ENCODE data around the gene KLK14.
A peak's percentile ranks its signal among the peaks of the same experiment; 100 is the strongest.

The KLK14 gene

GRCh38 chr19:51091126-51091525, 8.4 kb upstream of the KLK14 start:
- H3K4me3 ChIP-seq (ENCODE audit: low read depth, low read length), result no peak overlapping the region
- DNase-seq (ENCODE audit: low read depth), result no peak

GRCh38 chr19:51090471-51090870, 7.8 kb upstream of the KLK14 start:
- DNase-seq (ENCODE audit: low read depth), result no peak
- no peak overlapping the region for H3K4me3 ChIP-seq (ENCODE audit: low read depth, low read length)

DNA sequence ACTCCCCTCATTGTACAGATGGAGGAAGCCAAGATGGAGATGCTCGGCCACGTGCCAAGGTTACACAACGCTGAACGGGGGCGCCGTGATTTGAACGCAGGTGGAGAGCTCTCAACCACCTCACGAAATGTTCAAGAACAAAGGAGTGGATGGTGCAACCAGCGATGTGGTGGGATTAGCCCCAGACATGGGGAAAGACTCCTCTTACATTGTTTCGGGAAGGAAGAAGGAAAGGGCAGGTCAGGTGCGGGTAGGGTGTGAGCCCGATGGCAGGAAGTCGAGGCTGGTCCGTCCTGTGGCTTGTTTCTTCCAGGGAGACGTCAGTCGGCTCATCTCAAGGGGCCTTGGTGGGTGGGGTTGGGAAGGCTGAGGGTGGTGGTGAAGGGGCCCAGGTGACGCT, 7.1 kb upstream of the KLK14 start:
- no peak for DNase-seq (ENCODE audit: low read depth)
- H3K4me3 ChIP-seq (ENCODE audit: low read depth, low read length), result no peak overlapping the region

GRCh38 chr19:51086153-51086850, 3.6 kb upstream of the KLK14 start:
- H3K4me3 ChIP-seq (ENCODE audit: low read depth, low read length), result no peak overlapping the region
- DNase-seq (ENCODE audit: low read depth), result no peak

GRCh38 chr19:51084505-51084904, 1.8 kb upstream of the KLK14 start:
- DNase-seq (ENCODE audit: low read depth), result no peak
- H3K4me3 ChIP-seq (ENCODE audit: low read depth, low read length), result no peak overlapping the region

GRCh38 chr19:51083783-51084182, 1.1 kb upstream of the KLK14 start:
- no peak overlapping the region for H3K4me3 ChIP-seq (ENCODE audit: low read depth, low read length)
- DNase-seq (ENCODE audit: low read depth), result no peak

DNA sequence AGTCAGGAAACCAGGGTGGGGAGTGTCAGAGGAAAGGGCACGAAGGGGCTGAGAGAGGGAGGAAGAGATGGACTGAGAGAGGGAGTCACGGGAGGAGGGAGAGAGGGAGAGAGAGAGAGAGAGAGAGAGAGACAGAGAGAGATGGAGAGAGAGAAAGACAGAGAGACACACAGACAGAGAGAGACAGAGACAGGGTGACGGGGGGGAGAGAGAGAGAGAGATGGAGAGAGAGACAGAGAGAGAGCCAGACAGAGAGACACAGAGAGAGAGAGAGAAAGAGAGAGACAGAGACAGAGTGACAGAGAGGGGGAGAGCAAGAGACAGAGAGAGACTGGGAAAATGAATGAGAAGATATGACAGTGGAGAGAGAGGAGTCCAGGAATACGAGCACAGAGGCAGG, 494 bp upstream of the KLK14 start:
- H3K4me3 ChIP-seq (ENCODE audit: low read depth, low read length), result no peak overlapping the region
- no peak for DNase-seq (ENCODE audit: low read depth)

DNA sequence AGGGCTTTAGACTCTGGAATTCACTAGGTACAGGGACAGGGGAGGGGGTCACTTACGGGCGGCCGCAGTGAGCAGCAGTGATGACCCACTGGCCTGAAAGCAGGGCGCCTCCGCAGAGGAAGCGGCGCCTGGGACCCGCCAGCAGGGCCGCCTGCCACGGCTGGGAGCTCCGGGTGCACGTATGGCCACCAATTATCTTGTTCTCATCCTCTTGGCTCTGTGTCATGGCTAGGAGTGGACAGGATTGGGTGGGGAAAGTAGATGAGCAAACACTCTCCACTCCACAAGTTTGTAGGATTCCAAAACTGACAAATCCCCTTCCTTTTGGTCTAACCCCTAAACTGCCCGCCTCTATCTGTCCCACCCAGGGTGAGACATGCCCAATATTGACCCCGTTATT, 1.2 kb downstream of the KLK14 start:
- DNase-seq (ENCODE audit: low read depth), result no peak
- H3K4me3 ChIP-seq (ENCODE audit: low read depth, low read length), result no peak overlapping the region

- no peak for DNase-seq (ENCODE audit: low read depth)
- no peak overlapping the region for H3K4me3 ChIP-seq (ENCODE audit: low read depth, low read length)
Measured at GRCh38 chr19:51079481-51080110, 3.1 kb downstream of the KLK14 start.

GRCh38 chr19:51078731-51079130, 4.0 kb downstream of the KLK14 start:
- H3K4me3 ChIP-seq (ENCODE audit: low read depth, low read length), result no peak overlapping the region
- DNase-seq (ENCODE audit: low read depth), result no peak

GRCh38 chr19:51078104-51078503, 4.6 kb downstream of the KLK14 start:
- no peak overlapping the region for H3K4me3 ChIP-seq (ENCODE audit: low read depth, low read length)
- DNase-seq (ENCODE audit: low read depth), result no peak

- no peak for DNase-seq (ENCODE audit: low read depth)
Measured at GRCh38 chr19:51076631-51077213, 6.0 kb downstream of the KLK14 start.

DNA sequence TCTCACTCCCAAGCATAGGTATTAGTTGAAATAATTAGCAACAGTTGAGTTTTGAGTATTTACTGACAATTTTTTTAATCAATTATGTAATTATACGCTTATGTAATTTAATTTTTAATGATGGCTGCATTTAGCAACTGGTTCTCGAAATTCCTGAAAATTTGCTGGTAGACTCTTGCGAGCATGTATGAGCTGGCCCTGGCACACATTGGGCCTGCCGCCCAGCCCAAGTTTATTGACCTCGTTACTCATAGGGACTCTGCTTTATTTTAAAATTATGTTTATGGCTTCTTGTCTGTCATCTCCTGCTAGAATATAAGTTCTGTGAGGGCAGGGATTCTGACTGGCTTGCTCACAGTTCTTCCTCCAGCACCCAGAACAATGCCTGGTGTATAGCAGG, 6.7 kb downstream of the KLK14 start:
- no peak overlapping the region for H3K4me3 ChIP-seq (ENCODE audit: low read depth, low read length)
- DNase-seq (ENCODE audit: low read depth), result no peak

More at GRCh38 chr19:51076631-51077213, 6.0 kb downstream of the KLK14 start:
- H3K4me3 ChIP-seq (ENCODE audit: low read depth, low read length), result no peak overlapping the region

DNA sequence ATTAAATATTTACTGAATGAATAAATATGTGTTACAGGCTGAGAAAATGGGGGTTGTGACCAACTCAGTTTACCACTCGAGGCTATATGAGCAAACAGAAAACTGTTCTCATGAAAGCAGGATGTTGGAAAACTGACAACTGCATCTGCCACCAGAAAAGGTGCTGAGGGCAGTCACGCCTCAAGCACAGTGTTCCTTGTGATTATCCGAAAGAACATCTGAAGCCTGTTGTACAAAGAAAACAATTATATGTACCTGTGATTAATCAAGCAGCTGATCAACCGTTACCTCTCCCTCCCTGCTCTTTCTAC, 11.6 kb downstream of the KLK14 start:
- H3K4me3 ChIP-seq (ENCODE audit: low read depth, low read length), result no peak overlapping the region
- DNase-seq (ENCODE audit: low read depth), result no peak

DNA sequence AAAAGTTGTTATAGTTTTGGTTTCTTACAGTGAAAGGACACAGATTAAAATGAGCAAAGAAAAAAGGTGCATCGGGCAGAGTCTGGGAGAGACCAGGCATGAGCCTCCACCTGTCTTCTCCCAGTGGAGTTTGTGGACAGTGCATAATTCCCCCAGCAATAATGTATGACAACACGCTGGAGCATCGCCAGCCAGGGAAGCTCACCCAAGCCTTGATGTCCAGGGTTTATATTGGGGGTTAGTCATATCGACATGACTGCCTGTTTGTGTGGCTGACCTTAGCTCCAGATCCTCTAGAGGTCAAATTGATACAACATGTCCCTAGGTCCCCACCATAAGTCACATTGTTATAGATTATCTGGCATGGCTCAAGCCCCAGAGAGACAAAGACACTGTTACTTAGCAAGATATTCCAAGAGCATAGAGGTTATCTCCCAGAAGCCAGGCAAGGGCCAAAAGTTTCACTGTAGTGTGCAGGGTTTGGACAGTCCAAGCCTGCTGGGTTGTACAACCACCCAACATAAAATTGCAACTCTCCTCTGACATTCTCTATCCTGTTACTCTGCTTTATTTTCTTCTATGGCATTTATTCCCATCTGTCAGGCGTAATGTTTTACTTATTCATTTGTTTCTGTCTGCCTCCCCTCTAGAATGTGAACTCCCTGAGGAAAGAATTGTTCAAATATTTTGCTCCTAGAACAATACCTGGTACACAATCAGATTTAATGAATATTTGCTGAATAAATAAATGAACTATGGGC, 12.2 kb downstream of the KLK14 start:
- no peak overlapping the region for H3K4me3 ChIP-seq (ENCODE audit: low read depth, low read length)
- DNase-seq (ENCODE audit: low read depth), result no peak

DNA sequence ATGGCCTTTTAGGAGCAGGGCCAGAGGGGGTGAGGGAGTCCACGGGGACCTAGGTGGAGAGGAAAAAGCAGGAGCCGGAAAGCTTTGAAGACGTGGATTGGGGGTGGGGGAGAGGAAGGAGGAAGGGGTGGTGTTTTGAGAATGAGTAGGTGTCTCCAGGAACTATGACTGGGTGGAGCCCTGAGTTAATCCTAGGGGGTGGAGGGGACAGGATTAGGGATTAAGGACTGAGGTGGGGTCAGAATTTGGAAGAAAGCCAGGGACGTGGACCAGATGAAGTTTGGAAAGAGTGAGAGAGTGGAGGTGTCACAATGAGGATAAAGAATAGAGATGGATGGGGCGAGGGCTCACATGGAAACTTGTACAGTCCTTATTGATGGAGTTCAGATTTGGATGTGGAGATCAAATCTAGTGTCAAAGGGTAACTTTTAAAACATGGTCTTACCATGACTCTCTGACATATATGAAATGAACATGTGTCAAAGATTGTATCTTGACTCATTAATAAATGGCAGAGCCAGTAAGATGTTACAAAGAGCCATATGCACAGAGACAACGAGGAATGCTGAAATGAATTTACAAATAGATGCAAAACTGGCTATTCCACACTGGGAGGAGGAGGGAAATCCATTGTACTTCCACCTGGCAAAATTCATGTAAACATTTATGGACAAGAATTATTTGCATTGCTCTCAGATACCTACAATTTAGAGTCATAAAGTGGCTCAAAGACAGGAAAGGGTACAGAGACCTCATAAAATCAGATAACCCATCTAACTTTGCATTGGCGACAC, 16.1 kb downstream of the KLK14 start:
- no peak overlapping the region for H3K4me3 ChIP-seq (ENCODE audit: low read depth, low read length)
- no peak for DNase-seq (ENCODE audit: low read depth)

DNA sequence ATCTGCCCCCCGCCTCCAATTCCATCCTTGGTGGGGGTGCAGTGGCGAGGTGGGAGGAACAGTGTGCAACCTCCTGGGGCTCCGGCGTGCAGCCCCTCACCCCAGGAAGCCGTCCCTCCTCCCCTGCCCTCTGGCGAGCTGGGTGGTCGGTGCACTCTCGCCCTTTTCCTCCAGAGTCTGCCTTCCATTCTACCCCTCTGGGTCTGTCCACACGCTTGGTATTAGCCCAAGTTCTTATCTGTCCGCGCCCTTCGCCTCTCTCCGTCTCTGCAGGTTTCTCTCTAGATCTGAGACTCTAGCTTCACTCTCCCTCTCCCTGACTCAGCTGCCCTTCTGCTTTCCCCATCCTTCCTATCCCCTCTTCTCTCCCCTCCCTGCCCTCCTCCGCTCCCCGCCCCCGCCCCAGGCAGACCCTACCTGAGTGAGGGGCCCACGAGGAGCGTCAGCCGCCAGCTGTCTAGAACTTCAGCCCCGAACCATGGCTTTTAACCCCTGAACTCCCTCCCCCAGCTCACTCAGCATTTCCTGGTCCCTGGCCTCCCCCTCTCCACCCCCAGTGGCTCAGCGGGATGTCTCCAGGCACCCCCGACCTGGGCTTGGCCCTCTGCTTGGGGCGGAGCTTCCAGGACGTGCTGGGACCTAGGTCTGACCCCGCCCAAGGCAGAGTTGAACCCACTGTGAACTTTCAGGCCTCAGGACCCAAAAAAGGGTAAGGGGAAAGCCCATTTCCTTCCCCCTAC, 17.3 kb downstream of the KLK14 start:
- H3K4me3 ChIP-seq (ENCODE audit: low read depth, low read length), result no peak overlapping the region
- no peak for DNase-seq (ENCODE audit: low read depth)

- peak within 1 kb of the TSS; percentile 3 for H3K4me3 ChIP-seq (ENCODE audit: low read depth, low read length)
- DNase-seq (ENCODE audit: low read depth), result no peak
Measured at GRCh38 chr19:51064534-51065220, 18.0 kb downstream of the KLK14 start, which contains the start of gene KLK13. Gene KLK13 (minus strand): TSS chr19:51065092. CDS start chr19:51065067, 25 bp downstream.

All from skeletal muscle cell (primary cell).